HepG2 (cell line): ENCODE measurements around the gene RHBDL1. TPM values are rescaled to one million over a fixed set of nuclear protein-coding genes. Genes with fewer than 3 reads are reported as not detected.

Experiments
- KDM5A ChIP-seq: fragments of 200-600 bp; sonication (generic); IDR thresholded peaks from 2 replicates; pipeline ENCODE4 v1.7.0; 2018; ENCODE audit warnings: antibody characterized with exemption, mild to moderate bottlenecking, low read length, borderline replicate concordance
- NPAS2 ChIP-seq: sonication (generic); formaldehyde crosslinking; IDR thresholded peaks from 2 replicates; pipeline ENCODE4 v1.8.0; 2022; ENCODE audit warnings: mild to moderate bottlenecking, missing genetic modification reagents, borderline replicate concordance
- PCBP1 ChIP-seq: fragments of 200-400 bp; formaldehyde crosslinking; IDR thresholded peaks from 2 replicates; pipeline ENCODE4 v1.6.1; 2017; ENCODE audit warnings: mild to moderate bottlenecking, low read depth, low read length, borderline replicate concordance
- RBM39 ChIP-seq: fragments of 200-400 bp; formaldehyde crosslinking; IDR thresholded peaks from one replicate; pipeline ENCODE4 v1.6.1; 2018; ENCODE audit warnings: antibody characterized with exemption, mild to moderate bottlenecking, low read depth, low read length; ENCODE audit not compliant: poor library complexity, severe bottlenecking
- SRY ChIP-seq: sonication (generic); formaldehyde crosslinking; IDR thresholded peaks from 2 replicates; pipeline ENCODE4 v1.8.0; 2022; ENCODE audit warnings: mild to moderate bottlenecking, missing genetic modification reagents
- ZBTB7A ChIP-seq: sonication (generic); formaldehyde crosslinking; IDR thresholded peaks from 2 replicates; pipeline ENCODE4 v1.8.0; 2022; ENCODE audit warnings: mild to moderate bottlenecking, missing genetic modification reagents
- ZNF253 ChIP-seq: sonication (generic); formaldehyde crosslinking; IDR thresholded peaks from 2 replicates; pipeline ENCODE4 v1.8.0; 2022; ENCODE audit warnings: mild to moderate bottlenecking, missing genetic modification reagents, borderline replicate concordance
- ZNF292 ChIP-seq: sonication (generic); formaldehyde crosslinking; IDR thresholded peaks from 2 replicates; pipeline ENCODE4 v1.8.1; 2022; ENCODE audit warnings: mild to moderate bottlenecking, low read depth, missing genetic modification reagents, borderline replicate concordance
- ZNF543 ChIP-seq: sonication (generic); formaldehyde crosslinking; IDR thresholded peaks from 2 replicates; pipeline ENCODE4 v1.4.0; 2020; ENCODE audit warnings: mild to moderate bottlenecking, missing genetic modification reagents
- ZNF556 ChIP-seq: sonication (generic); formaldehyde crosslinking; IDR thresholded peaks from 2 replicates; pipeline ENCODE4 v1.4.0; 2020; ENCODE audit warnings: mild to moderate bottlenecking, missing genetic modification reagents, borderline replicate concordance
- ZNF790 ChIP-seq: sonication (generic); formaldehyde crosslinking; IDR thresholded peaks from 2 replicates; pipeline ENCODE4 v1.8.0; 2022; ENCODE audit warnings: missing genetic modification reagents, mild to moderate bottlenecking, borderline replicate concordance
- ZNF883 ChIP-seq: sonication (generic); formaldehyde crosslinking; IDR thresholded peaks from 2 replicates; pipeline ENCODE4 v1.5.1; 2020; ENCODE audit warnings: mild to moderate bottlenecking, missing genetic modification reagents; ENCODE audit errors: not compliant biosample characterization
- polyA plus RNA-seq, 8 experiments: library from polyadenylated mRNA; depleted of rRNA in 3 of 8; stranded (reverse) in 7 of 8; unstranded in 1 of 8; fragments of >200 nt; fragmentation: Illumina TruSeq in 4 of 8; extraction: Trizol in 4 of 8; gene quantifications; 2 replicates each; pipeline versions ENCODE4 v1.2.1 to v1.2.3, GENCODE V29; 2011 to 2016; ENCODE audit warnings: low read depth in 4 of 8, missing spikeins in 1 of 8, mixed read lengths in 1 of 8; ENCODE audit not compliant: insufficient read depth in 1 of 8
- total RNA-seq, 5 experiments: library from RNA; depleted of rRNA; stranded (reverse); fragments of >200 nt; fragmentation: Illumina TruSeq; extraction: Trizol; gene quantifications; 2 replicates each; pipeline ENCODE4 v1.2.3, GENCODE V29; 2016; ENCODE audit warnings: low read depth in 1 of 5
- TF ChIP-seq, protein P1 (sequence below), 2 experiments: sonication (generic) in 1 of 2; formaldehyde crosslinking in 1 of 2; IDR thresholded peaks; 2 replicates each; pipeline versions ENCODE4 v1.4.0 to v1.6.1; 2018 to 2020; ENCODE audit warnings: missing genetic modification reagents in 2 of 2, borderline replicate concordance in 1 of 2, low read depth in 1 of 2, mild to moderate bottlenecking in 1 of 2, missing biosample characterization in 1 of 2
- TF ChIP-seq, protein P2 (sequence below): sonication (generic); formaldehyde crosslinking; IDR thresholded peaks from 2 replicates; pipeline ENCODE4 v1.5.1; 2020; ENCODE audit warnings: missing genetic modification reagents, mild to moderate bottlenecking, borderline replicate concordance
- TF ChIP-seq, protein P3 (sequence below): sonication (generic); formaldehyde crosslinking; IDR thresholded peaks from 2 replicates; pipeline ENCODE4 v1.5.1; 2020; ENCODE audit warnings: mild to moderate bottlenecking, missing genetic modification reagents, moderate library complexity
- TF ChIP-seq, protein P4 (sequence below): sonication (generic); formaldehyde crosslinking; IDR thresholded peaks from 2 replicates; pipeline ENCODE4 v1.4.0; 2020; ENCODE audit warnings: missing genetic modification reagents, mild to moderate bottlenecking, borderline replicate concordance
- TF ChIP-seq, protein P5 (sequence below): sonication (generic); IDR thresholded peaks from 2 replicates; pipeline ENCODE4 v1.6.1; 2016; ENCODE audit warnings: low read depth, borderline replicate concordance

The RHBDL1 gene
- total and polyA plus RNA-seq, 2 of the 13 experiments (the other 11 are each of a cell fraction or from before 2014, with no cell fraction given), result 1.8 to 3.8 TPM

DNA sequence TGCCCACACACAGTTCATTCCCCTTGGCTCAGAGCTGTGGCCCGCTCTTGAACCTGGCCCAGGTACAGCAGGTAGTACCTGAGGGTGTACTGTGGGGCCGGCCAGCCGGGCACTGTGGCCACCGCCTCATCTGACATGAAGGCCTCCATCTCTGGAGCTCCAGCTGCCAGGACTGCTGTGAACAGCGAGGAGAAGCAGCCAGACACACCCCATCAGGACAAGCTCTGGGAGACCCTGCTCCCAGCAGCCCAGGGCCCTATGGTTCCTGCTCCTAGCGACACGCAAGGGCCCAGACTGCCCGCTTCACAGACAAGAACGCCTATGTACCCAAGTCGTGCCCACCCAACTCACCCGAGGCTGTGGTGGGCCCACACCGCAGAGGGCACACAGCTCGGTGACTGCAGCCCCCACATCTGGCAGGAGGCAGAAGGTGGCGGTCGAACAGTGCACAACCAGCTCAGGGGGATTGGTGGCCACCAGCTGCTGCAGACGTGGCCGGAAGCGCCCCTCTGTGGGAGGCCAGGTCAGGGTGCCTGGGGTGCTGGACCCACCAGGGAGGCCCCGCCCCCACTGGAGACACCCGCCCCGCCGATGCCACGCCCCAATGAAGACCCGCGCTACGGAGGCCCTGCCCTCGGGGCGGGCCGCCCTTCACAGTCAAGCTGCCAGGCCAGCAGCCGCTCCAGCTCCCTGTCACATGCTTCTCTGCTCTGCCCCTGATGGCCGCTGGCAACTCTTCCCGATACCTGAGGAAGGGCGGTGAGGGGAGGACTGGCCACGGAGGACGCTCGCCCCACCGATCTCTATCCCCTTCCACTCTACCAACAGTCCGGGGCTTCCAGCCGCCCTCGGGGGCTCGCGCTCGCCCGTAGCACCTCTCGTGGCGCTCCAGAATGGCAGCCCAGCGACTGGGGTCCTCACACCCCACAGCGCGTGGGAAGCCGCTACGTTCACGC is 3.7 kb downstream of the RHBDL1 start (continued):
- TF ChIP-seq, protein P1, sequence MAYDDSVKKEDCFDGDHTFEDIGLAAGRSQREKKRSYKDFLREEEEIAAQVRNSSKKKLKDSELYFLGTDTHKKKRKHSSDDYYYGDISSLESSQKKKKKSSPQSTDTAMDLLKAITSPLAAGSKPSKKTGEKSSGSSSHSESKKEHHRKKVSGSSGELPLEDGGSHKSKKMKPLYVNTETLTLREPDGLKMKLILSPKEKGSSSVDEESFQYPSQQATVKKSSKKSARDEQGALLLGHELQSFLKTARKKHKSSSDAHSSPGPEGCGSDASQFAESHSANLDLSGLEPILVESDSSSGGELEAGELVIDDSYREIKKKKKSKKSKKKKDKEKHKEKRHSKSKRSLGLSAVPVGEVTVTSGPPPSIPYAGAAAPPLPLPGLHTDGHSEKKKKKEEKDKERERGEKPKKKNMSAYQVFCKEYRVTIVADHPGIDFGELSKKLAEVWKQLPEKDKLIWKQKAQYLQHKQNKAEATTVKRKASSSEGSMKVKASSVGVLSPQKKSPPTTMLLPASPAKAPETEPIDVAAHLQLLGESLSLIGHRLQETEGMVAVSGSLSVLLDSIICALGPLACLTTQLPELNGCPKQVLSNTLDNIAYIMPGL (CRISPR knock-in tag; IDR thresholded peaks at IDR 0.05; ENCODE audit: borderline replicate concordance in 1 of 2, low read depth in 1 of 2), result no peak
- TF ChIP-seq NPAS2 (no peak), ZNF556 (0 out of 2 replicates have a peak, but pooled peaks have one; percentile 68), ZNF292 (CRISPR knock-in tag) (peak; percentile 48; the same call in 1 of the 2 replicates), SRY (CRISPR knock-in tag) (peak; percentile 79), KDM5A (peak; percentile 58; the same call in 1 of the 2 replicates), ZBTB7A (CRISPR knock-in tag) (no peak; the same call in 1 of the 2 replicates), PCBP1 (no peak), ZNF883 (CRISPR knock-in tag) (peak; percentile 82), ZNF253 (CRISPR knock-in tag) (no peak), ZNF543 (CRISPR knock-in tag) (peak; percentile 31; the same call in 1 of the 2 replicates), ZNF790 (CRISPR knock-in tag) (0 out of 2 replicates have a peak, but pooled peaks have one; percentile 32), RBM39 (peak; percentile 11)
- TF ChIP-seq, protein P2, sequence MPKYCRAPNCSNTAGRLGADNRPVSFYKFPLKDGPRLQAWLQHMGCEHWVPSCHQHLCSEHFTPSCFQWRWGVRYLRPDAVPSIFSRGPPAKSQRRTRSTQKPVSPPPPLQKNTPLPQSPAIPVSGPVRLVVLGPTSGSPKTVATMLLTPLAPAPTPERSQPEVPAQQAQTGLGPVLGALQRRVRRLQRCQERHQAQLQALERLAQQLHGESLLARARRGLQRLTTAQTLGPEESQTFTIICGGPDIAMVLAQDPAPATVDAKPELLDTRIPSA (CRISPR knock-in tag), result no peak
- TF ChIP-seq, protein P3, sequence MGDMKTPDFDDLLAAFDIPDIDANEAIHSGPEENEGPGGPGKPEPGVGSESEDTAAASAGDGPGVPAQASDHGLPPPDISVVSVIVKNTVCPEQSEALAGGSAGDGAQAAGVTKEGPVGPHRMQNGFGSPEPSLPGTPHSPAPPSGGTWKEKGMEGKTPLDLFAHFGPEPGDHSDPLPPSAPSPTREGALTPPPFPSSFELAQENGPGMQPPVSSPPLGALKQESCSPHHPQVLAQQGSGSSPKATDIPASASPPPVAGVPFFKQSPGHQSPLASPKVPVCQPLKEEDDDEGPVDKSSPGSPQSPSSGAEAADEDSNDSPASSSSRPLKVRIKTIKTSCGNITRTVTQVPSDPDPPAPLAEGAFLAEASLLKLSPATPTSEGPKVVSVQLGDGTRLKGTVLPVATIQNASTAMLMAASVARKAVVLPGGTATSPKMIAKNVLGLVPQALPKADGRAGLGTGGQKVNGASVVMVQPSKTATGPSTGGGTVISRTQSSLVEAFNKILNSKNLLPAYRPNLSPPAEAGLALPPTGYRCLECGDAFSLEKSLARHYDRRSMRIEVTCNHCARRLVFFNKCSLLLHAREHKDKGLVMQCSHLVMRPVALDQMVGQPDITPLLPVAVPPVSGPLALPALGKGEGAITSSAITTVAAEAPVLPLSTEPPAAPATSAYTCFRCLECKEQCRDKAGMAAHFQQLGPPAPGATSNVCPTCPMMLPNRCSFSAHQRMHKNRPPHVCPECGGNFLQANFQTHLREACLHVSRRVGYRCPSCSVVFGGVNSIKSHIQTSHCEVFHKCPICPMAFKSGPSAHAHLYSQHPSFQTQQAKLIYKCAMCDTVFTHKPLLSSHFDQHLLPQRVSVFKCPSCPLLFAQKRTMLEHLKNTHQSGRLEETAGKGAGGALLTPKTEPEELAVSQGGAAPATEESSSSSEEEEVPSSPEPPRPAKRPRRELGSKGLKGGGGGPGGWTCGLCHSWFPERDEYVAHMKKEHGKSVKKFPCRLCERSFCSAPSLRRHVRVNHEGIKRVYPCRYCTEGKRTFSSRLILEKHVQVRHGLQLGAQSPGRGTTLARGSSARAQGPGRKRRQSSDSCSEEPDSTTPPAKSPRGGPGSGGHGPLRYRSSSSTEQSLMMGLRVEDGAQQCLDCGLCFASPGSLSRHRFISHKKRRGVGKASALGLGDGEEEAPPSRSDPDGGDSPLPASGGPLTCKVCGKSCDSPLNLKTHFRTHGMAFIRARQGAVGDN (CRISPR knock-in tag), result peak; percentile 80
- TF ChIP-seq, protein P4, sequence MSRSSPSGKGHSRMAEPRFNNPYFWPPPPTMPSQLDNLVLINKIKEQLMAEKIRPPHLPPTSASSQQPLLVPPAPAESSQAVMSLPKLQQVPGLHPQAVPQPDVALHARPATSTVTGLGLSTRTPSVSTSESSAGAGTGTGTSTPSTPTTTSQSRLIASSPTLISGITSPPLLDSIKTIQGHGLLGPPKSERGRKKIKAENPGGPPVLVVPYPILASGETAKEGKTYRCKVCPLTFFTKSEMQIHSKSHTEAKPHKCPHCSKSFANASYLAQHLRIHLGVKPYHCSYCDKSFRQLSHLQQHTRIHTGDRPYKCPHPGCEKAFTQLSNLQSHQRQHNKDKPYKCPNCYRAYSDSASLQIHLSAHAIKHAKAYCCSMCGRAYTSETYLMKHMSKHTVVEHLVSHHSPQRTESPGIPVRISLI (CRISPR knock-in tag), result no peak
- TF ChIP-seq, protein P5, sequence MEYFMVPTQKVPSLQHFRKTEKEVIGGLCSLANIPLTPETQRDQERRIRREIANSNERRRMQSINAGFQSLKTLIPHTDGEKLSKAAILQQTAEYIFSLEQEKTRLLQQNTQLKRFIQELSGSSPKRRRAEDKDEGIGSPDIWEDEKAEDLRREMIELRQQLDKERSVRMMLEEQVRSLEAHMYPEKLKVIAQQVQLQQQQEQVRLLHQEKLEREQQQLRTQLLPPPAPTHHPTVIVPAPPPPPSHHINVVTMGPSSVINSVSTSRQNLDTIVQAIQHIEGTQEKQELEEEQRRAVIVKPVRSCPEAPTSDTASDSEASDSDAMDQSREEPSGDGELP, result peak; percentile 57; the same call in 1 of the 2 replicates
